Mucosa of descending colon (tissue), 3 donors: Measurements from ENCODE around the gene IQGAP2. TPM values are rescaled to one million over a fixed set of nuclear protein-coding genes. Genes with fewer than 3 reads are reported as not detected.

ENCODE experiments used
- ATAC-seq: fragments of 200-7000 bp; cut with Tn5 transposase; one replicate; pipeline ENCODE4 v1.9.1; 2020; ENCODE audit warnings: mild to moderate bottlenecking, moderate library complexity
- DNase-seq, 3 donors: peaks; one replicate each; pipeline ENCODE4 v3.0.0-alpha.2; 2020
- H3K36me3 ChIP-seq: fragments of 200-600 bp; one replicate; pipeline ENCODE4 v1.8.0; 2021; ENCODE audit warnings: low read depth, mild to moderate bottlenecking
- H3K4me1 ChIP-seq: fragments of 200-600 bp; one replicate; pipeline ENCODE4 v1.8.0; 2021; ENCODE audit warnings: low read depth, mild to moderate bottlenecking
- H3K4me3 ChIP-seq: fragments of 200-600 bp; one replicate; pipeline ENCODE4 v1.8.0; 2021; ENCODE audit warnings: mild to moderate bottlenecking
- H3K9me3 ChIP-seq: fragments of 200-600 bp; one replicate; pipeline ENCODE4 v1.8.0; 2021; ENCODE audit warnings: mild to moderate bottlenecking
- CTCF ChIP-seq: fragments of 200-600 bp; IDR thresholded peaks from one replicate; pipeline ENCODE4 v1.8.0; 2022; ENCODE audit warnings: antibody characterized with exemption, mild to moderate bottlenecking
- intact Hi-C, 2 donors: fragments of 100-400 bp; cut with DNase I in 1 of 2; cut with micrococcal nuclease in 1 of 2; formaldehyde crosslinking; loops; one replicate each; pipeline versions ENCODE4 v1.11.0 to v1.11.1; 2022; cut with DNase I, micrococcal nuclease
- total RNA-seq, 3 donors: library from RNA; stranded (reverse); fragmentation: NEBNext Ultra II Directional in 2 of 3; extraction: Animal tissue kit (Norgen Biotek cat#: 25700) in 2 of 3; gene quantifications; one replicate each; pipeline versions ENCODE4 v1.2.1 to v1.2.4, GENCODE V29; 2021 to 2023
- donor health status: DM: no; HTN: no; CAD: no; lungs with moderate emphysema.
- donor health status: DM: no; HTN: no; CAD: no.
- donor health status: DM: no; HTN: yes; CAD: no.

The IQGAP2 gene
- total RNA-seq, 3 donors from 2014 or later: 59.7 to 159 (median 84.8) TPM

DNA sequence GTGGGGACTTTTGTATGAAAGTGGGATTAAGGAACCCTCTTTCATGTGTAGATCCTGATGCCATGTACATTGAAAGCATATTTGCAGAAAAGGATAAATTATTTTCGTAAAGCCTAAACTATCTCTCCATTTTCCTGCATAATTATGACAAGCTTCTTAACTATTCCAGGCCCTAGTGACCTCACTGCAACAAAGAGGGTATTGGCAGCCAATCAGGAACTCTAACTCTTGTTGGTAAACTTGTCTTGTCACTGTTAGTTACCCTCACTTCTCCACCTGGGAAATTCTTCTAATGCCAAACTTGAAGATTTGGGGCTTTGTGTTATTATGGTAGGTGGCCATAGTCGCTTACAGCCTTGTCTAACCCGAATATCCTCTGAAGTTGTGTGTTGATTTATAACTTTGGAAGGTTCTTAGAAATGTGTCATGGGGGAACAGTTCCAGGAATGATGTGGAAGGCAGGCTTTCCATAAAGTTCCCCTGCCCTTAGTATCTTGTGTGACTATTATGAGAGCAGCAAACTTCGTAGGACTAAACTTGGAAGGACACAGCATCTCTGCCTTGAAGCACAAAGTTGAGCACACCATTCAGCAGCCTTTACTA is 52.5 kb downstream of the IQGAP2 start:
- DNase-seq: no peak
- intact Hi-C loops: no loop called here
- no peak overlapping the region for H3K4me3 ChIP-seq
- H3K9me3 ChIP-seq: no peaks in the 10 kb centered on the region
- peaks cover 28% of the 10 kb centered on the region for H3K4me1 ChIP-seq
- no peaks in the 10 kb centered on the region for H3K36me3 ChIP-seq
- no peak for ATAC-seq
- TF ChIP-seq CTCF: no peak

DNA sequence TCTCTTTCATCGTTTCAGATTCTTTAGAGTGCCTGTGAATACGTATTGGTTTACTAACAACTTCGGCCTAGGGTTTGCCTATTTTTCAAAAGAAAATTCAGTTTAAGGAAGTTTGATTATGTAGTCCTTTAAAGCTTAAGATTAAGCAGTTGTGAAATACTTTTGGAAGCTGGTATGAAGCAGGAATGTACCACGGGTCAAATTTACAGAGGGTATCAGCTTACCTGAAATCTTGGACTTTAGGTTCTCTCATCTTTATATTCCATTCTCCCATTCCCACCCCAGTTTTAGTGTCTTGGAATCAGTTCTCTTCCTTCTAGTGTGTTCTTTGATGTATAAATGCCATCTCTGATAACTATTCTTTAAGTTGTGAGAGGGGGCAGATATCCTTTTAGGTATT is 53.2 kb downstream of the IQGAP2 start:
- peaks cover 32% of the 10 kb centered on the region for H3K4me1 ChIP-seq
- ATAC-seq (no peak), DNase-seq (no peak)
- H3K36me3 ChIP-seq: no peaks in the 10 kb centered on the region
- no peak for TF ChIP-seq CTCF
- no peaks in the 10 kb centered on the region for H3K9me3 ChIP-seq
- intact Hi-C loops: no loop called here
- no peak overlapping the region for H3K4me3 ChIP-seq

GRCh38 chr5:76457674-76458485 is 54.8 kb downstream of the IQGAP2 start:
- intact Hi-C loops: no loop called here
- no peak for DNase-seq
- TF ChIP-seq CTCF: no peak
- Histone ChIP-seq H3K9me3 (no peaks in the 10 kb centered on the region), H3K36me3 (no peaks in the 10 kb centered on the region), H3K4me1 (peaks cover 32% of the 10 kb centered on the region), H3K4me3 (no peak overlapping the region)
- ATAC-seq: peak; percentile 47

DNA sequence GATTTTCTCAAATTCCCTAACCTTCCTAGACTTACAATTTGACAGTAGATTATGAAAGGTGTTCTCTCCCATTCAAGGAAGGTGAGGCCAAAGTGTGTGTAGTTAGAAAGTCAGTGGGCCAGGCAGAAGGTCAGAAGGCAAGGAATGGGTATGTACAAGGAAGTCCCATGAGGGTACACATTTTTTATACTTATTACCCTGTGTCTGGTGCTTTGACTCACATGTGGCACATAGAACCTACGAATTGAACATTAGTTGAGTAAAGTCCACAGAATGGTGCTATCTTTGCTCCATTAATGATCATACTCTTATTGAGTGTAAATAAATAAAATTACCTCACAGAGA is 55.4 kb downstream of the IQGAP2 start:
- H3K4me1 ChIP-seq: peaks cover 26% of the 10 kb centered on the region

DNA sequence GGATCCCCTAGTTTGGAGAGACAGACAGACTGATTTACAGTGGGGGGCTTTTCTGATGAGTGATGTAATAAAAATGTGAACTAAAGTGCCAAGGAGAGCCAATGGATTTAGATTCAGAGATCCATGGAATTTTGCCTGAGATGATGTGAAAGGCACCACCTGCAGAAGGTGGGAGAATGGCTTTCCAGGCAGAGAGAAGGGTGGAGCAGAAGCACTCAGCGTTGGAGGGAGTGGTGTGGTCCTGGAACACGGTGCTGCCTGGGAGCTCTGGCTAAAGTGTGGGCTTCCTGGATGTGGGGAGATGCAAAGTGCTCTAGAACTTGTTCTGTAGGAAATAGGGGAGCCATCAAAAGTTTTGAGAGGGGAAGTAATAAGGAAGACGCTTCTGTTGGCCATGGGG is 57.0 kb downstream of the IQGAP2 start:
- no peak for ATAC-seq
- Histone ChIP-seq H3K4me1 (peaks cover 24% of the 10 kb centered on the region), H3K4me3 (no peak overlapping the region), H3K9me3 (no peaks in the 10 kb centered on the region), H3K36me3 (no peaks in the 10 kb centered on the region)
- no peak for DNase-seq
- intact Hi-C loops: no loop called here
- TF ChIP-seq CTCF: no peak

More for the DNA sequence above, 55.4 kb downstream of the IQGAP2 start:
- ATAC-seq (peak; percentile 19), DNase-seq (no peak)
- H3K9me3 ChIP-seq: no peaks in the 10 kb centered on the region
- intact Hi-C loops: no loop called here
- TF ChIP-seq CTCF: no peak
- no peaks in the 10 kb centered on the region for H3K36me3 ChIP-seq
- H3K4me3 ChIP-seq: no peak overlapping the region
